GM21390 (cell line): ENCODE measurements around the gene RHOT1.
"Not testable (repeated sequence)": the region's sequence is repeated elsewhere in the genome, so short reads cannot be mapped to it uniquely, and the experiment has no call there.

ENCODE experiments used
- ATAC-seq: cut with Tn5 transposase; IDR thresholded peaks from one replicate; pipeline ENCODE4 v1.9.1; 2021; ENCODE audit not compliant: unreplicated experiment

RHOT1 gene

DNA sequence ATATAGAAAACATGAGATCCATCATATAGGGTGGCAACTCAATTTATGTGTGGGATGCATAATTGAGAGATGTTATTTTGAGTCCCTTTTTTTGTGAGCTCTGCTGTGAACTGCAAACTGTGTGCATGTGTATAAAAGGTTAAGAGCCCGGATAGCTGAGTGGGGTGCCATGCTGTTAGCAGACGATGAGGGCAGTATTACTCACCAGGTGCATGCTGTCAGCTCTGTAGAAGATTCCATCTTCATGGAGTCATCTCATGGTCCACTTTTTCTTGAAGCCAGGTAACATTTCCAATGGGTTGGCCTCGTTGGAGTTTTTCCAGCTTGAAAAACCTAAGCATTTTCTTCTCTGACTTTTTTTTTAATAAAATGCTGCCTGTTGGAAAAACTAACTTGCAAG, 80.3 kb downstream of the RHOT1 start:
- ATAC-seq, result no peak

DNA sequence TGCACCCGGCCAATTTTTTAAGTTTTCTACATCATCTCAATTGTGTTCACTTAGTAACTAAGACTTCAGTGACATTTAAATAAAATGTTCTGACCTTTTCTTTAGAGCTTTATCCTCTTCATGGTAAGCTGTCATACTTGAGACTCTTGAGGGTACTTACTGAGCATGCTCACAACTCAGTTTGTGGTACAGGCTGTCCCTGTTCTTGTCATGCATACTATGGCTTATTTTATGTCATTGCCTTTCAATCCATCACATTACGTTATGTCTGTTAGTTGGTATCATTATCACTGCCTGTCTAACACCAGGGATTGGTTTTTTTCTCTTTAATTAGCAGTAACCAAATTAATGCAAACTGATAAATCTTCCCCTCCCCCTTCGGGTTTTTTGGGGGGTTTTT, 81.4 kb downstream of the RHOT1 start:
- ATAC-seq, result no peak

DNA sequence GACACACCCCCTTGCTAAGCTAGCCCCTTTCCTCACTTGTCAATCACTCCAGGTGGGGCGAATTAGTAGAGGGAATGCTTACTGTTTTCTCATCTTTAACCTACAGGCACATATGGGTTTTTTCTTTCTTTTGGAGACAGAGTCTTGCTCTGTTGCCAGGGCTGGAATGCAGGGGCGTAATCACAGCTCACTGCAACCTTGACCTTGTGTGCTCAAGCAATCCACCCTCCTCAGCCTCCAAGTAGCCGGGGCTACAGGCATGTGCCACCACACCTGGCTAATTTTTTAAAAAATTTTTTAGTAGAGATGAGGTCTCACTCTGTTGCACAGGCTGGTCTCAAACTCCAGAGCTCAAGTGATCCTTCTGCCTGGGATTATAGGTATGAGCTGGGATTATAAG, 84.6 kb downstream of the RHOT1 start:
- ATAC-seq, result no peak

DNA sequence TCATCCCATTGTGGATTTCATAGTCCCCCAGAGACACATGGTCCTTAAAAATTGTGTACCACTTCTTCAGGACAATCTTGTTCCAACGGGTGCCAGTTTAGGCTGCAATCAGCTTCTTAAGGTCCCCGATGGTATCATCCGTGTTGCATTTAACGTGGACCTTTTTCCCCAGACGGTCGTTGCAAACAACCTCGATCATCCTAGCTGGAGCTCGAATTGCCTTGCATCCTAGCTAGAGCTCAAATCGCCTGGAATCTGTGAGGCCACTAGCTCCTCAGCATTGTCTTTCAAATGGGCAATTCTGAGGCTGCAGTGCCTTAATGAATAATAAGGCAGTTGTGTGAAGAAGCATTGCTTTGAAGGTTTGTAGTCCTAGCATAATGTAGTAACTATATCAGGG, 85.6 kb downstream of the RHOT1 start:
- ATAC-seq, result no peak

DNA sequence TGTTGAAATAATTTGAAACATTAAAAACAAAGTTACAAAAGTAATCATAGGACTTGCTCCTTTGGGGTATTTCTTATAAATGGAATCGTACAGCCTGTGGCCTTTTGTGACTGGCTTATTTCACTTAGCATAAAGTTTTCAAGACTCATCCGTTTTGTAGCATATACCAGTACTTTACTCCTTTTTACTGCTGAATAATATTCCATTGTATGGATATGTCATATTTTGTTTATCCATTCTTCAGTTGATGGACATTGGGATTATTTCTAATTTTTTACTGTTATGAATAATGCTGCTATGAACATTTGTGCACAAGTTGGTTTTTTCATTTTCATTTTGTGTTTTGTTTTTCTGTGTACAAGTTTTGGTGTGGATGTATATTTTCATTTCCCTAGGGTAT, 93.3 kb downstream of the RHOT1 start:
- ATAC-seq, result no peak

DNA sequence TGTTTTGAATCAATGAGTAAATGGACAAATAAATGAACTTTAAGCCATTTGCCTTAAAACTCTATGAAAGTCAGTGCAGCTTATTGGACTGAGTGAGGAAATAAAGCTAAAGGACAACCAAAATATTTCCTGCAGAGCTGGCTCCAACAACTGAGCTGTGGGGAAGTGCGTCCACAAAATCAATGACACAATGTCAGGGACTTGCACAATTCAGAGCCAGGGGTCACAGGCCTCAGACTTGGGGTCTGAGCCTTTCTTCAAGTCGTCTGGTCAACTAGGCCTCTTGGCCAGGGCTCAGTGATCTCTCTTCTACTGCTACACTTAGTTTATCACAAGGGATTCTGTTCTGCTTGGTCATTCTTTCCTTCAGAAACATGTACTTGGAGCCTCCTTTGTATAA, 97.2 kb downstream of the RHOT1 start:
- ATAC-seq, result no peak

DNA sequence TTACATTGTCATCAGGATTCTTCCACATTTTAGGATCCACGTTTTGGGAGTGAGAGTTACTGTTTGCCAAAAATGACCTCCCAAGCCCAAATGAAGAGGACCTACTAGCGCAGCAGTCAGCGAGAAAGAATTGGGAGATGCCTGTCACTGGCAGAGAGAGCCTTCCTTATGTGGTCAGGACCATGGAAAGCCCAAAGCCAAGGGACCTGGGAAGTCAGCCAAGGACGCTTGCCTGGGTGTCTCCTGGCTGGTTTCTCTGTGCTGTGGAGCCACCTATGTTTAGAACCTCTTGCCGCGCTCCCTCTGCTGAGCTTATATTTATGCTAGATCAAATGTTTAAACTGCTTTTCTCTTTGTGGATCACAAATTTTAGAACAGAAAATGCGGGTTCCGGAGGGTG, 98.4 kb downstream of the RHOT1 start:
- ATAC-seq, result no peak

DNA sequence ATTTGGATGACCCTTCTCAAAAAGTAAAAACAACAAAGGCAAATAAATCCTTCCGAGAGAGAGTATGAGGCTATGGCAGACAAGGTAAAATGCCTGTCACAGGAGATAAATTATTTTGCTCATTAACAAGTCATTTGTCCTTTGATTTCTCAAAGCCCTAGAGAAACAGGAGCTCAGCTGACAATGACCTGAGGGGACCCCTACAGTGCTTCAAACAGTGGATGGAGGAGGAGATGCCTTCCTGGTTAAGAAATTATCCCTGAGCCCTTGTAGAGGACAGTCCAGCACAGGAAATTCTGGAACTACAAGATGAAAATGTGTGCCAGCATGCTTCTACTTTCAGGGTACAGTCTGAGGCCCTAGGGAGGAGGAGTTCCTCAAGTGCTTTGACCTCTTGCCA, 99.3 kb downstream of the RHOT1 start:
- no peak for ATAC-seq

DNA sequence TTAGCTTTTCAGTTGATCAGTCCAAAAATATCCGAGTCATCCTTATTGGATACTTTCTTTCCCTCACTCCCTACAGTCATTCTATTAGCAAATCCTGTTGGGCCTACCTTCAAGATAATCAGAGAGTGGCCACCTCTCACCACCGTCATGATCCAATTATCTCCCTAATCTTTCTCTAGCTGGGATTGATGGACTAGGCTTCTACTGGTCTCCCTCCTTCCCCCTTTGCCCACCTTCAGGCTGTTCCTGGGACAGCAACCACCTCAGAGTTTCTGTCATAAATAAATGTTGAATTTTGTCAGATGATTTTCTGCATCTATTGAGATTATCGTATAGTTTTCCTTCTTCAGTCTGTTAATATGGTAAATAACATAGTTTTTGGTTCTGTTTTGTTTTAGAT, 107.2 kb downstream of the RHOT1 start:
- no peak for ATAC-seq

DNA sequence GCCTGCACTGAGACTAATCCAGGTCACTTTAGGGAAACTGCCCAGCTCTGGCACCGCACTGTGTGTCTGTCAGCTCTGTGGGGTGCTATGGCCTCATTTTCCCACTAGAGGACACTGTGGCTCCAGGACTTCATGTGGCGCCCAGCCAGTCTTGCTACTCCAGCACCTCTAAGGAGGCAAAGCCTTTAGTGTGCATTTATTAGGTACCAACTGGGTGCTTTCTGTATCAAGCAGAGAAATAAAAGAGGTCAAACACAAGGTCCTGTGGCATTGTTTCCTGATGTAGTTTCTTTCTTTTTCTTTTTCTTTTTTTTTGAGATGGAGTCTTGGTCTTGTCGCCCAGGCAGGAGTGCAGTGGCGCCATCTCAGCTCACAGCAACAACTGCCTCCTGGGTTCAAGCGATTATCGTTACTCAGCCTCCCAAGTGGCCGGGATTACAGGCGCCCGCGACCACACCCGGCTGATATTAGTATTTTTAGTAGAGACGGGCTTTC, 110.9 kb downstream of the RHOT1 start:
- no peak for ATAC-seq

DNA sequence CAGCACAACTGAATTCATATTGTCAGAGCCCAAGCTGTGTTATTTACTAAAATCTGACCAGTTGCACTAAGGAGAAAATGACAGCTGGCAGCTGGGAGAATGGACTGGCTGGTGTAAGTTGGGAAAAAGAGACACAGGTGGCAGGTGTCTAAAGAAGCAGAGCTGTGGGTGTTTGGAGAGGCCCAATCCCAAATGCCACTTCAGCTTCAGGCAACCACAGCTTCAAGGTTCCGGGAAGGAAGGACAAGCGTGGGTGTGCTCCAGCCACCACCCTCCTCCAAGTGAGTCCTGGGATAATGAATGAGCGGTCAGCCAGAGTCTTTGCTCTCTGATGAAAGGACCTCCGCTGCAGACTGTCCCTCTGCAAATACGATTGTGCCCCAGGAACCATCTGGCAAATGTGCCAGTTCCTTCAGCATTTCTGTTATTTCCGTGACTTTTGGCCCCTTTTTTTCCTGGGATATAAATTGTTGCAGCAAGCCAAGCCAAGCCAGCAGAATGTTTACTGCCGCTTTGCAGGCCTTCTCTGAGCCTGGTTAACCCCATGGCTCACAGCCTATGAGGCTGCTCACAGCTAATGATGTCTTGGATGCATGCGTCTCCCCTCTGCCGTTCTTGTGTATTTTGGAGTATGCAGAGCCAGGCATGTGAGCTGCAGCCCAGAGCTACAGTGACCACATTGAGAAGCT, 113.9 kb downstream of the RHOT1 start:
- no peak for ATAC-seq

DNA sequence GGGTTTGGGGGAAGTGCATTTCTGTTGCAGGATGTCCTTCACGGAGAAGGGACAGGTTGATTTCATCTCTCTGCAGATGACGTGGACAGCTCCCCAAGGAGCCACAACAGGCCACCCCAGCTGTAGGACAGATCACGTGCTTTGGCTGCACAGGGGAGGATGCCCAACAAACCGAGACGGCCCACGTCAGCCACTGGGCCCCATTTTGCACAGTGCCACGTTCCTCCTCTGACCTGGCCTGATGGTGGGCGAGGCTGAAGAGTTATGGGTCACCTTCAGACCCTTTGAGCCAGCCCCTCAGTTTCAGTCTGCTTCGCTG, 114.4 kb downstream of the RHOT1 start:
- ATAC-seq, result no peak

DNA sequence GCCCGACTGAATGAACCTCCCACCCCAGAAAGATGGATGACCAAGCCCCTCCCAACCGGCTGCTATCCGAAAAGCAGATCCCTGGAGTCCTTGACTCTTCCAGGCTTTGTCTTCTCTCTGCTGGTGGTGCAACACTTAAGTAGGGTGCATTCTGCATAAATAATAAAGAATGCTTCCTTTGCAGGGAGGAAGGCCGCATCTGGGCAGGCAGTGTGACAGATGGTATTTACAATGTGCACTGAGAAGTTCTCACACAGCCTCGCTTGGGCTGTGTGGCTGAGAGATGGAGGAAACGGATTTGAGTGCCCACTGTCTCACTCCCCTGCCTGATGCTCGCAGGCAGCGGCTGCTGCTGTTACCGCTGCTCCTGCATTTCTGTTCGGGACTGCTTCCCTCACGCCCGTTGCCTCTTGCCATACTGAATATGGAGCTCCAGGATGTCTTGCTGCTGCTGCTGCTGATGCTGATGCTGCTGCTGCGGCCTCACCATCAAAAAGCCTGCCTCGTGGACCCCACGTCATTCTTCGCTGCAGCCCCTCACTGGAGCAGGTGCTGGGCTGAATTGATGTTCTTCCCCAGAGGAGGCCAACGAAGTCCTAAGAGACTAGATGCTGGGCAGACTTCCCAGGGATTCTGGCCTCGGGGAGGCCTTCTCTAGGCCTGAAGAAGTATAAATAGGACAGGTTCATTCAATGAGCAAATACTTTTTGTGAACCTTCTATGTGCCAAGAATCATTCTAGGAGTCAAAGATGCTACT, 116.3 kb downstream of the RHOT1 start:
- ATAC-seq, result no peak

DNA sequence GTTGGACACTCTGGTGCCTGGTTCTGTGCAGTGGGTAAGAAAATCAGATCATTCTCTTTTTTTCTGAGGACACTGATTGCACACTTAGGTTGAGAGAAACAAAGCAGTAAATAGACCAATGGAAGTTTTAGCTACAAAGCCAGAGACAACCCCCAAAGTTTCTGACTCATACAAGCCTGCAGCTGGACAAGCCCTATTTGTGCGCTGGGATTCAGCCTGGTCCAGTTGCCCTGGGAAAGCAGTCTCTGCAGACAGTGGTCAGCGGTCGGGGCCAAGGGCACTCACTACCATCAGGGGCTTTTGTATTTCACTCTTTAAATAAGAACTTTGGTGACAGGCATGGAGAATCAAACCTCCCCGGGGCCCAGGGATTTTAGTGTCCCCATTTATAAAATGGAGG, 117.3 kb downstream of the RHOT1 start:
- no peak for ATAC-seq

DNA sequence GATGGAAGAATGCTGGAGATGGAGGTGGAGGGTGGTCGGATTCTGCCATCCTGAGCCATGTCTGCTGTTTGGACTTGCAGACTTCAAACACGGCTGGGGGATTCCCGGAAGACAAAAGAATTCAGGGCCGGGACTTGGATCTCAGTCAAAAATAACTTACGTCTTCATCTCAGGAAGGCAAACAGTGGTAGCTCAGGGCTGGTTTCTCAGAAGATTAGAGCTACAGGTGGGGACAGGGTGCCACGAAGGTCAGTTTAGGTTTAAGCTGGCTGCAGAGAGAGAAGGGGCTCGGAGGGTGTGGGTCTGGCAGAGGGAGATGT, 119.1 kb downstream of the RHOT1 start:
- ATAC-seq, result no peak

DNA sequence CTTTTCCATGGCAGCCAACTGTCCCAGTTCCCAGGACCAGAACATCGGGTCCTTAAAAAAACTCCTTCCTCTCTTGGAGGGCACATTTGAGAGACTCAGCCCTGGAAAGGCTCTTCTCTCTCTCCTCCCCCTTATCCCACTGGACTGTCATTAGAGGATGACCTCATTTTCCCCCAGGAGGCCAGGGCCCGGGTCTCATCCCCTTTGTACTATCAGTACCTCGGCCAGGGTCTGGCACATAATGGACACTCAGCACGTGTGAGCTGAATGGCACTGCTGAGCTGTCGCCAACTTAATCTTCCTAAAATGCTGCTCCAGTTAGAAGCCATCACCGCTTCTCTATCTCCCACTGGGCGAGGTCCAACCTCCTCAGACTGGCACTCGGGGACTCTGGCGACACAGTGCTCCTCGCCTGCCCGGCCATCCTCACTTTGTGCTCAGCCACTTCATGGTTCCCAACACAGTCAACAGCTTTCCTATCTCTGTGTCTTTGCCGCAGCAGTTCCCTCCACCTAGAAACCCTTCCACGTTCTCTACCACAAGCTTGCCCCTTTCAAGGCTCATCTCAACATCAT, 119.7 kb downstream of the RHOT1 start:
- ATAC-seq, result no peak

DNA sequence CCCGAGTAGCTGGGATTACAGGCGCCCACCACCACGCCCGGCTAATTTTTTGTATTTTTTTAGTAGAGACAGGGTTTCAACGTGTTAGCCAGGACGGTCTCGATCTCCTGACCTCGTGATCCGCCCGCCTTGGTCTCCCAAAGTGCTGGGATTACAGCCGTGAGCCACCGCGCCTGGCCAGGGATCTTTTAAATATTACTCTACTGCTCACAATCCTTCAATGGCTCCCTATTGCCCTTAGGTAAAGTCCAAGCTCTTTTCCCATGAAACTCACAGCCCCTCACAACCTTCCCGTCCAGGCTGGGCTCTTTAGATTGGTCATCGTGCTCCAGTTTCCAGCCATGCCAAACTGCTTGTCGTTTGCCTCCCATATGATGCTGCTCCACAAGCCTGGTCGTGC, 121.2 kb downstream of the RHOT1 start:
- not testable (repeated sequence) for ATAC-seq

DNA sequence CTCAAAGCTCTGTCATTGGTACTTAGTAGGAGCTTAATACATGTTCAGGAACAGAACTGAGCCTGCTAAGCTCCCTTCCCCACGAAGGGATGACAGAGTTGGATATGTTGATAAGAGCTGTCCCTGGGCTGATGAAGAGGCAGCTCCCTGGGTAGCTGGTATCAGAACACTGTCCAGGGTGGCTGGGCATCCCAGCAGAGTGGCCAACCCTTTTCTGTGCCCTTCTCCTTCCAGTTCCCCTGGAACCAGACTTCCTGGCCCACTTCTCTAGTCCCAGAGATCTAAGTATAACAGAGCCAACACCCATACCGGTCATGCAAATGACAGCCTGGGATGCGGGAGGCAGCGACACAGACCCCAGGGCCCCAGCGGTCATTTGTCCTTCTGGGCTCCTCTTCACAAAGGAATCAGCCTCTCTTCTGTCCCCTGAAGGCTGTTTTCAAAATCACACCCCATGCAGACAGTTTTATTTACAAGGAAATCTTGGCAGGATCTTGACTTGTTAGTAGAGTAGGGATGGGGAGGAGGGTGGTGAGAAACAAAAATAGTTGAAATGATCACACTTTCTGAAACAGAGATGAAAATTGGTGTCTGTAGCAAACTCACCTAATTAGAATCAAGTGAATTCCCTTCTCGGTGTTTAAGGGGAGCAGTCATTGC, 122.0 kb downstream of the RHOT1 start:
- ATAC-seq, result no peak

DNA sequence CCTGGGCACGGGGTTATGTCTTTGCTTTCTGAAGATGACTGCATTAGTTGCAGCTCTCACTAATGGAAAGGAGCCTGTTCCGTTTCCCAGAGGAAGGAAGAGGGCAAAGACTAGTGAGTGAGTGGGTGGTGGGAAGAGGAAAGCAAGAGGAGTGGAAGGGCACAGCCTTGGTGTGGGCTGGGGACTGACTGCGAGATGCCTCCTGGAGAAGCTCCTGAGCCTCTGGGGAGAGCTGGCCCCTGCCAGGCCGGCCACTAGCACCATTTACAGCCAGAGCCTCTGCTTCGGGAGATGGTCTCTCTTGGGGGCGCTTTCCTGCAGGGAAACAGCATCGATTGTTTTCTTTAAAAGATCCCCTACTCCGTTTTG, 122.5 kb downstream of the RHOT1 start:
- ATAC-seq, result no peak

DNA sequence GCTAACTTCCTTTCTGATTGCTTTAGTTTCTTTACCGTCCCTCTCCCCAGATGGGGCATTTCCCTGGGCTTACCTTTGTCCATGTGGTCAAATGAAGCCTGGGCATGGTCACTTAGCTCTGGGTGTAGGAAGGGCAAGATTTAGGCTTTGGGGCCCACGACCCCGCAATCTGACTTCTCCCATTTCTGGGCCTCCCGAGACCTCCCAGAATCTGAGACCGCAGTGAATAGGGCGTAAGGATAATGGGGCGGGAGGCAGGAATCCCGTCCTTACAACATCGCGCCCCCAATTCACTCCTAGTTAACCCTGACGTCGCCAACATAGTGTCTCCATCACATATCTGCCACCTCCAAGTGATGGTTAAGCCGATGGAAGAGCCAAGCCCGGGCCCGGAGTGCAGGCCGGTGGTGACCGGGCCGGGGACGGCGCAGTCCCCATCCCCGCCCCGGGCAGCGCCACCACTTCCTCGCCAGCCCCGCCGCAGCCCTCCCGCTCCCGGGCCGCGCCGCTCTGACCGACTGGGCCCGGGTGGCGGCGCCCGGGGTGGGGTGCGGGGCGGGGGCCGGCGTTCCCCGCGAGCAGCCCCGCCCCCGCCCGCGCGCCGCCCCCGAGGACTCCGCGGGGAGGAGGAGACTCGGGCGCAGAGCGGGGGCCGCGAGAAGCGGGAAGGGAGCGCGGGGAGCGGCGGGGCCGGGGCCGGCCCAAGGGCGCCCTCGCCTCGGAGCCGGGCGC, 123.1 kb downstream of the RHOT1 start, which contains the start of gene RHBDL3:
TSS of gene RHBDL3 (plus strand) at position 641 of the 732 bp plus-strand sequence. CDS start 358 bp downstream, outside the sequence.
- no peak for ATAC-seq

DNA sequence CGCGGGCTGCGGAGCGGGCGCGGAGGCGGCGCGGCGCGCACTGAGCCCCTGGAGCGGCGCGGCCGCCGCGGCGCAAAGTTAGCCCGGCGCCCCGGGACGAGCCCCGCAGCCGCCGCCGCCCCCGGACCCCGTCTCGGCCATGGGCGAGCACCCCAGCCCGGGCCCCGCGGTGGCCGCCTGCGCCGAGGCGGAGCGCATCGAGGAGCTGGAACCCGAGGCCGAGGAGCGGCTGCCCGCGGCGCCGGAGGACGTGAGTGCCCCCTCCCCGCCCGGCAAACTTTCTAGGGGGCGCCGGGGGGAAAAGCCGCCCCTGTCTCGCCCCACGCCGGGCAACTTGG, 123.7 kb downstream of the RHOT1 start:
- ATAC-seq, result no peak
